BLaER1 (cell line): ENCODE results near the gene OR2A12.
"Not testable (repeated sequence)": the region's sequence is repeated elsewhere in the genome, so short reads cannot be mapped to it uniquely, and the experiment has no call there.

ENCODE experiments used
- H3K27ac ChIP-seq: shearing (Covaris generic); formaldehyde crosslinking; 2 replicates; pipeline ENCODE4 v1.8.1; 2022
- H3K27me3 ChIP-seq: shearing (Covaris generic); formaldehyde crosslinking; 2 replicates; pipeline ENCODE4 v1.8.1; 2022
- H3K36me3 ChIP-seq: shearing (Covaris generic); formaldehyde crosslinking; 2 replicates; pipeline ENCODE4 v1.8.1; 2022
- H3K4me1 ChIP-seq: shearing (Covaris generic); formaldehyde crosslinking; 2 replicates; pipeline ENCODE4 v1.8.1; 2022
- H3K4me2 ChIP-seq: shearing (Covaris generic); formaldehyde crosslinking; 2 replicates; pipeline ENCODE4 v1.8.1; 2022
- H3K4me3 ChIP-seq: shearing (Covaris generic); formaldehyde crosslinking; 2 replicates; pipeline ENCODE4 v1.8.1; 2022
- H3K9ac ChIP-seq: shearing (Covaris generic); formaldehyde crosslinking; 2 replicates; pipeline ENCODE4 v1.8.1; 2022
- H3K9me3 ChIP-seq: shearing (Covaris generic); formaldehyde crosslinking; 2 replicates; pipeline ENCODE4 v1.8.1; 2022
- H4K20me1 ChIP-seq: shearing (Covaris generic); formaldehyde crosslinking; 2 replicates; pipeline ENCODE4 v1.8.1; 2022
- Cebpa-rat ChIP-seq: shearing (Covaris generic); IDR thresholded peaks from 2 replicates; pipeline ENCODE4 v1.8.1; 2022

Gene OR2A12

GRCh38 chr7:144085978-144086377 lies at the start of gene OR2A12:
Gene OR2A12, plus strand, starts transcription at chr7:144086278. Its CDS starts 8,830 bp downstream, at chr7:144095108.
- Histone ChIP-seq H3K9me3 (no peaks in the 10 kb centered on the region), H3K4me3 (no peak within 1 kb of the TSS), H3K4me1 (no peaks in the 10 kb centered on the region), H4K20me1 (no peaks in the 10 kb centered on the region), H3K27ac (no peak within 1 kb of the TSS), H3K36me3 (no peaks in the 10 kb centered on the region), H3K4me2 (no peak within 1 kb of the TSS), H3K27me3 (no peaks in the 10 kb centered on the region), H3K9ac (no peak within 1 kb of the TSS)
- TF ChIP-seq Cebpa-rat = no peak

GRCh38 chr7:144036302-144036885 lies 49.7 kb upstream of the OR2A12 start:
- Histone ChIP-seq H3K4me3 (no peak overlapping the region), H3K9me3 (no peaks in the 10 kb centered on the region), H4K20me1 (no peaks in the 10 kb centered on the region), H3K27ac (no peak overlapping the region), H3K36me3 (no peaks in the 10 kb centered on the region), H3K9ac (no peak overlapping the region), H3K4me1 (no peaks in the 10 kb centered on the region), H3K27me3 (no peaks in the 10 kb centered on the region), H3K4me2 (no peak overlapping the region)
- no peak for TF ChIP-seq Cebpa-rat

GRCh38 chr7:144037414-144038035 lies 48.6 kb upstream of the OR2A12 start:
- Histone ChIP-seq H4K20me1 (no peaks in the 10 kb centered on the region), H3K4me1 (no peaks in the 10 kb centered on the region), H3K9me3 (no peaks in the 10 kb centered on the region), H3K4me2 (no peak overlapping the region), H3K4me3 (no peak overlapping the region), H3K36me3 (no peaks in the 10 kb centered on the region), H3K9ac (no peak overlapping the region), H3K27ac (no peak overlapping the region), H3K27me3 (no peaks in the 10 kb centered on the region)
- TF ChIP-seq Cebpa-rat = no peak

GRCh38 chr7:144038887-144039286 lies 47.2 kb upstream of the OR2A12 start:
- TF ChIP-seq Cebpa-rat = no peak
- H3K4me1 ChIP-seq = no peaks in the 10 kb centered on the region
- H3K27ac ChIP-seq = no peak overlapping the region
- no peaks in the 10 kb centered on the region for H3K36me3 ChIP-seq
- H3K27me3 ChIP-seq = no peaks in the 10 kb centered on the region
- no peak overlapping the region for H3K4me2 ChIP-seq
- no peaks in the 10 kb centered on the region for H4K20me1 ChIP-seq
- no peak overlapping the region for H3K9ac ChIP-seq
- no peak overlapping the region for H3K4me3 ChIP-seq
- H3K9me3 ChIP-seq = no peaks in the 10 kb centered on the region

- Histone ChIP-seq H3K27ac (no peak within 1 kb of the TSS), H3K9me3 (no peaks in the 10 kb centered on the region), H3K4me2 (no peak within 1 kb of the TSS), H4K20me1 (no peaks in the 10 kb centered on the region), H3K36me3 (no peaks in the 10 kb centered on the region), H3K27me3 (no peaks in the 10 kb centered on the region), H3K9ac (no peak within 1 kb of the TSS), H3K4me3 (no peak within 1 kb of the TSS), H3K4me1 (no peaks in the 10 kb centered on the region)
- no peak for TF ChIP-seq Cebpa-rat
Measured at GRCh38 chr7:144048648-144049047, 37.4 kb upstream of the OR2A12 start, which contains the start of gene OR2A5. Gene OR2A5, plus strand, starts transcription at chr7:144048948. Its CDS starts 1,454 bp downstream, at chr7:144050402.

GRCh38 chr7:144049491-144049890 lies 36.6 kb upstream of the OR2A12 start:
- H4K20me1 ChIP-seq = no peaks in the 10 kb centered on the region
- TF ChIP-seq Cebpa-rat = no peak
- H3K4me2 ChIP-seq = no peak overlapping the region
- H3K9ac ChIP-seq = no peak overlapping the region
- no peaks in the 10 kb centered on the region for H3K4me1 ChIP-seq
- no peak overlapping the region for H3K4me3 ChIP-seq
- no peaks in the 10 kb centered on the region for H3K27me3 ChIP-seq
- H3K27ac ChIP-seq = no peak overlapping the region
- no peaks in the 10 kb centered on the region for H3K9me3 ChIP-seq
- no peaks in the 10 kb centered on the region for H3K36me3 ChIP-seq

GRCh38 chr7:144050093-144050492 lies 36.0 kb upstream of the OR2A12 start:
- no peak overlapping the region for H3K9ac ChIP-seq
- H3K4me1 ChIP-seq = no peaks in the 10 kb centered on the region
- H3K9me3 ChIP-seq = no peaks in the 10 kb centered on the region
- no peak for TF ChIP-seq Cebpa-rat
- H3K27ac ChIP-seq = no peak overlapping the region
- H4K20me1 ChIP-seq = no peaks in the 10 kb centered on the region
- H3K36me3 ChIP-seq = no peaks in the 10 kb centered on the region
- H3K27me3 ChIP-seq = no peaks in the 10 kb centered on the region
- no peak overlapping the region for H3K4me2 ChIP-seq
- H3K4me3 ChIP-seq = no peak overlapping the region

- H3K9me3 ChIP-seq, H3K36me3 ChIP-seq, H3K4me1 ChIP-seq, H4K20me1 ChIP-seq, H3K4me2 ChIP-seq, H3K9ac ChIP-seq, H3K27me3 ChIP-seq, H3K4me3 ChIP-seq, H3K27ac ChIP-seq: not testable (repeated sequence)
Measured at GRCh38 chr7:144050884-144051283, 35.2 kb upstream of the OR2A12 start.

GRCh38 chr7:144057954-144058353 lies 28.1 kb upstream of the OR2A12 start:
- no peaks in the 10 kb centered on the region for H4K20me1 ChIP-seq
- no peaks in the 10 kb centered on the region for H3K36me3 ChIP-seq
- H3K27me3 ChIP-seq = no peaks in the 10 kb centered on the region
- peaks cover 7% of the 10 kb centered on the region; the same call in 1 of the 2 replicates for H3K9me3 ChIP-seq
- H3K9ac ChIP-seq = no peak overlapping the region
- no peaks in the 10 kb centered on the region for H3K4me1 ChIP-seq
- no peak overlapping the region for H3K4me3 ChIP-seq
- no peak overlapping the region for H3K27ac ChIP-seq
- TF ChIP-seq Cebpa-rat = no peak
- no peak overlapping the region for H3K4me2 ChIP-seq

GRCh38 chr7:144063710-144064109 lies 22.4 kb upstream of the OR2A12 start:
- H3K27ac ChIP-seq = no peak overlapping the region
- H3K27me3 ChIP-seq = no peaks in the 10 kb centered on the region
- no peak overlapping the region for H3K4me2 ChIP-seq
- no peak for TF ChIP-seq Cebpa-rat
- H3K4me3 ChIP-seq = no peak overlapping the region
- no peaks in the 10 kb centered on the region for H3K36me3 ChIP-seq
- no peak overlapping the region for H3K9ac ChIP-seq
- no peaks in the 10 kb centered on the region for H4K20me1 ChIP-seq
- peaks cover 4% of the 10 kb centered on the region; the same call in 1 of the 2 replicates for H3K9me3 ChIP-seq
- H3K4me1 ChIP-seq = no peaks in the 10 kb centered on the region
